GM12864 (cell line): ENCODE data around the gene FAAH2.

Source experiments
- DNase-seq: peaks from one replicate; pipeline ENCODE4 v3.0.0-alpha.2; 2011; ENCODE audit warnings: low read depth
- H3K4me3 ChIP-seq: 2 replicates; pipeline ENCODE4 v1.5.1; 2011; ENCODE audit warnings: mild to moderate bottlenecking, low read depth, low read length, control low read depth
- TF ChIP-seq, protein P1 (sequence below): IDR thresholded peaks from 2 replicates; pipeline ENCODE4 v1.5.1; 2011; ENCODE audit warnings: low read depth, mild to moderate bottlenecking, moderate library complexity, low read length, control low read depth, inconsistent platforms; ENCODE audit errors: missing control alignments

The FAAH2 gene

DNA sequence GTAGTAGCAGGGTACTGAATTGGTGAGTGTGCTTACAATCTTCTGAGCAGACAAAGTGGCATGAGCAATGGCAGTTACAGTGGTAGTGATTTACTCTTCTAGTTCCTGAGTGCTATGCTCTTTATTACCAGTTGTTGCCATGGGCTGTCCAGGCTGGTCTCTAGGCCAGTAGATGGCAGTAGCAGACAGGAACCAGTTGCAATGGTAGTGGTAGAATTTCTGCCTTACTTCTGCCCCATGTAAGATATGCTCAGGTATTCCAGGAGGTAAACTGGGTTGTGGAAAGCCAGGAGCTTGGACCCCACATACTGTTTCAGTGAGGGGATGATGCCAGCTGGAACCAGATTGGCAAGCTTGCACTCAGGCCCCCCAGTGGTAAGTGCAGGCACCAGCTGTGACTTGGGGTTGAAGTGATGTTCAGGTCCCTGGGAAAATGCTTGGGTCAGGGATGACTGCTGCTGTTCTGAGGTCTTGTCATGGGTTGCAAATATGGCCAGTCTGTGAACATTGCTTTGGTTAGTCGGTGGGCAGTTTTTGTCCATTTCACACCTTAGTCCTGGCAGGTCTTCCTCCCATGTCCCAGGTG is 242.3 kb downstream of the FAAH2 start:
- no peak for DNase-seq
- TF ChIP-seq, protein P1, sequence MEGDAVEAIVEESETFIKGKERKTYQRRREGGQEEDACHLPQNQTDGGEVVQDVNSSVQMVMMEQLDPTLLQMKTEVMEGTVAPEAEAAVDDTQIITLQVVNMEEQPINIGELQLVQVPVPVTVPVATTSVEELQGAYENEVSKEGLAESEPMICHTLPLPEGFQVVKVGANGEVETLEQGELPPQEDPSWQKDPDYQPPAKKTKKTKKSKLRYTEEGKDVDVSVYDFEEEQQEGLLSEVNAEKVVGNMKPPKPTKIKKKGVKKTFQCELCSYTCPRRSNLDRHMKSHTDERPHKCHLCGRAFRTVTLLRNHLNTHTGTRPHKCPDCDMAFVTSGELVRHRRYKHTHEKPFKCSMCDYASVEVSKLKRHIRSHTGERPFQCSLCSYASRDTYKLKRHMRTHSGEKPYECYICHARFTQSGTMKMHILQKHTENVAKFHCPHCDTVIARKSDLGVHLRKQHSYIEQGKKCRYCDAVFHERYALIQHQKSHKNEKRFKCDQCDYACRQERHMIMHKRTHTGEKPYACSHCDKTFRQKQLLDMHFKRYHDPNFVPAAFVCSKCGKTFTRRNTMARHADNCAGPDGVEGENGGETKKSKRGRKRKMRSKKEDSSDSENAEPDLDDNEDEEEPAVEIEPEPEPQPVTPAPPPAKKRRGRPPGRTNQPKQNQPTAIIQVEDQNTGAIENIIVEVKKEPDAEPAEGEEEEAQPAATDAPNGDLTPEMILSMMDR = peak; percentile 54
- no peak overlapping the region for H3K4me3 ChIP-seq
